GM12874 (cell line): Measurements from ENCODE around the gene FNDC3A.

Source experiments
- TF ChIP-seq, protein P1 (sequence below): IDR thresholded peaks from 2 replicates; pipeline ENCODE4 v1.5.1; 2011; ENCODE audit warnings: low read depth, mild to moderate bottlenecking, control low read depth, low read length, moderate library complexity; ENCODE audit not compliant: insufficient read depth

Gene FNDC3A

DNA sequence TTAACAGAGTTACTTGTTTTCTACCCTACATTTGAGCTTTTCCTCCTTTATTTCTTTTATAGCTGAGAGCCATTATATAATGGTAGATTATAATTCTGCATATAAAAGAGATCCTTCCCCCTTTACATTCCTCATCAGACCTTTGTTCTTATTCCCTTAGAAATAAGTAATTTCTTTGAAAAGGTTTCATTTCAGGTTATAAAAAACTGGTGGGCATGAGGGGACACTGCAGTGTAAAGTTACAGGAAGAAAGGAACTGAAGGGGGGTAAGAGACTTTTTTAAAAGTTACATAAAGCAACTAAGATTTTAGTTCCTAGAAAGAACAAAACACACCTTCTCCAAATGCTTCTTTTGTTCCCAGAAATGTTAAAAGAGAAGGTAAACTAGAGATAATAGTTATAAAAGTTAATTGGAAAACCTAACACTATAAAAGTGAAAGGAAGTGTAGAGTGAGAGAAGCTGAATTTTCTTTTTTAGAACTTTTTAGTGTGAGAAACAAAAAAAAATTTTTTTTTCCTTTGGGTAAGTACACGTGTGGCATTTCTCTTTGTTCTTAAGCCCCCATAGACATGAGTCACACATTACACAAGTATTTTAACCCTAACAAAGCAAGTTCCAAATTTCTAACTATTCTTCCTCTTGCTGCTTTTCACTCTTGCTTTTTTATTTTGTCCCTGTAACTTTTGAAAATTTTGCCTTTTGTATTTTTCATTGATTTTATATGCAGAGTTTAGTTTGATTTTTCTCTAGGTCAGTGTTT is 138.0 kb downstream of the FNDC3A start:
- TF ChIP-seq, protein P1, sequence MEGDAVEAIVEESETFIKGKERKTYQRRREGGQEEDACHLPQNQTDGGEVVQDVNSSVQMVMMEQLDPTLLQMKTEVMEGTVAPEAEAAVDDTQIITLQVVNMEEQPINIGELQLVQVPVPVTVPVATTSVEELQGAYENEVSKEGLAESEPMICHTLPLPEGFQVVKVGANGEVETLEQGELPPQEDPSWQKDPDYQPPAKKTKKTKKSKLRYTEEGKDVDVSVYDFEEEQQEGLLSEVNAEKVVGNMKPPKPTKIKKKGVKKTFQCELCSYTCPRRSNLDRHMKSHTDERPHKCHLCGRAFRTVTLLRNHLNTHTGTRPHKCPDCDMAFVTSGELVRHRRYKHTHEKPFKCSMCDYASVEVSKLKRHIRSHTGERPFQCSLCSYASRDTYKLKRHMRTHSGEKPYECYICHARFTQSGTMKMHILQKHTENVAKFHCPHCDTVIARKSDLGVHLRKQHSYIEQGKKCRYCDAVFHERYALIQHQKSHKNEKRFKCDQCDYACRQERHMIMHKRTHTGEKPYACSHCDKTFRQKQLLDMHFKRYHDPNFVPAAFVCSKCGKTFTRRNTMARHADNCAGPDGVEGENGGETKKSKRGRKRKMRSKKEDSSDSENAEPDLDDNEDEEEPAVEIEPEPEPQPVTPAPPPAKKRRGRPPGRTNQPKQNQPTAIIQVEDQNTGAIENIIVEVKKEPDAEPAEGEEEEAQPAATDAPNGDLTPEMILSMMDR, result no peak

DNA sequence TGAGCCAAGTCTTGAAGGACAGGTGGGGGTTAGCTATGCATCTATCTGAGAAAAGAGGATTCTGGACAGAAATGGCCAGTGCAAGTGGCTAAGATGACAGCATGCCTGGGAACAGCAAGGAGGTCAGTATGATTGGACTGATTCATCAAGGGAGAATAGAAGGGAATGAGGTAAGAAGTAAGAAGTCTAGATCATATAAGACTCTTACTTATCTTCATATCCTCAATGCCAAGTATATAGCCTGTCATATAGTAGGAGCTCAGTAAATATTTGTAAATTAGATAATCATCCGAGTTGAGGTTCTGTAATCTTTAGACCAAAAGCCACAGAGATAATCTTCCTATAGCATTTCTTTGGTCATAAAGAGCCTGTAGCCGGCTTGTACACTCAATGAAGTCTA is 141.2 kb downstream of the FNDC3A start:
- TF ChIP-seq, protein P1, result no peak

DNA sequence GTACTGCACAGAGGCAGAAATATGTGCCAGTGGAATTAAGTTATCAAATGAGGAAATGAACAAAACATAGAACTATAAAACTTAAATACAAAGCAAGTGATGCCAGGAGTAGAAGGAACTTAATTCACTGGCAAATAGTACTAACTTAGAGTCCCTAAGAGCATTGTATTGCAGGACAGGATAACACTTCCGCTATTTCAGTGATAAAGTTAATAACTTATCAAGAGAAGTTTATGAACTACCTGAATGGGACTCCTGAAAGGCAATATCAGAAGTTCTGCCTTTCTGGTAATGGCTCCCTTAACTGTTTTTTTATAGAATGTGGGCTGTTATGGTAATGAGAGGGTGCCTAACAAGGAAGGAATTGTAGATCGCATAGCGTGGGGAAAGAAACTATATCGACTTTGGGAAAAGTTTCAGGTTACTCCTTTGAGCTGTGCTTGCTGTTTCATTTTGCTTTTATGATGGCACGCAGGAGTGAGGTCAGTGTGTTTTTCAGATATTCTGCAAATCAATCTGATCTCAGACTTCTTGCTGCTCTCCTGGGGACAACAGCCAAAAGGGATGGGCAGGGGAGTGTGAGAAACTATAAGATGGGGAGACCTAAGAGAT is 149.1 kb downstream of the FNDC3A start:
- TF ChIP-seq, protein P1, result no peak

DNA sequence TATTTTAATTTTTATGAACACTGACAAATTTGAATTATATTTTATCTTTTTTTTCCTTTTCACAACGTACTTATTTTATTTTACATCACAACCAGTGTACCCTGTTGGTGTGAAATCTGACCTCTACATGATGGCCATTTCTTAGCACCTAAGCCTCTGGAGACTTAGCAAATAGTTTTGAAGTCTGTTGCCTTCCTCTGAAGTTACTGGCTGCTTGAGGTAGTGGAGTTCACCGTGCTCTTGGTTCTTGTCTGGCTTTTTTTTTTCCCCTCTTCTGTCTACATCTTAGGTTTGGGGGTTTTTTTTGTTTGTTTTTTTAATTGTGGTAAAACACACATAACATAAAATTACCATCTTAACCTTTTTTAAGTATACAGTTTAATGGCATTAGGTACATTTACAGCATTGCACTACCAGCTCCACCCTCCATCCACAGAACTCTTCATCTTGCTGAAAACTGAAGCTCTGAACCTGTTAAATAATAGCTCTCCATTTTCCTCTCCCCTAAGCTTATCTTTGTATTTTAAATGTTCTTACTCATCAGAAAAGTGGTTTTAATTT is 150.3 kb downstream of the FNDC3A start:
- TF ChIP-seq, protein P1, result no peak

DNA sequence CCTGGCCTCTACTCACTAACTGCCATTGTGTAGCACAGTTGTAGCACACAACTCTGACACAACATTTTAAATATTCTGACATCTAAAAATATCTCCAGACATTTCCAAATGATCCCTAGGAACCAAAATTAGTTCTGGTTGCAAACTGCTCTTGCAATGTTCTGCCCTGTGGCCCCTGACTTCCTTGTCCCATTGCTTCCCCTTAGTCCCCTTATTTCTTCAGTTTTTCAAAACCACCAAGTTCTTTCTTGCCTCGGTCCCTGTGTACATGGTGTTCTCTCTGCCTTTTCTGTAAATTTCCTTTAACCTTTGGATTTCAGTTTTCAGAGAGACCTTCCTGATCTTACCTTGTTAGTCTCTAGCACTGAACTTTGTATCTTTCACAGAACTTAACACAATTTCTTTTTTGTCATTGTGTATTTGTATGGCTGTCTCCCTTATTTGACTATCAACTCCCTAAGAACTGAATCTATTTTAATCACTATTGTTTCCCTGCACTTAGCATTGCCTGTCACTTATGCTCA is 156.8 kb downstream of the FNDC3A start:
- TF ChIP-seq, protein P1, result no peak

DNA sequence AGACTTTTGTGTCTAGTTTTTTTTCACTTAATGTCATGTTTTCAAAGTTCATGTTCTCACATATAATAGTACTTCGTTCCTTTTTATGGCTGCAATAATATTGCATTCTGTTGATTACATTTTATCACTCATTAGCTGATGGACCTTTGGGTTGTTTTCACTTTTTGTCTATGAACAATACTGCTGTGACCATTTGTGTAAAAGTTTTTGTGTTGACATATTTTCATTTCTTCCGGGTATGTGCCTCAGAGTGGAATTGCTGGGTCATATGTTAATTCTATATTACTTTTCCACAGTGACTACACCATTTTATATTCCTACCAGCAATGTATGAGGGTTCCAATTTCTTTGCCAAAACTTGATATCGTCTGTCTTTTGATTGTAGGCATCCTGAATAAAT is 158.6 kb downstream of the FNDC3A start:
- TF ChIP-seq, protein P1, result no peak

DNA sequence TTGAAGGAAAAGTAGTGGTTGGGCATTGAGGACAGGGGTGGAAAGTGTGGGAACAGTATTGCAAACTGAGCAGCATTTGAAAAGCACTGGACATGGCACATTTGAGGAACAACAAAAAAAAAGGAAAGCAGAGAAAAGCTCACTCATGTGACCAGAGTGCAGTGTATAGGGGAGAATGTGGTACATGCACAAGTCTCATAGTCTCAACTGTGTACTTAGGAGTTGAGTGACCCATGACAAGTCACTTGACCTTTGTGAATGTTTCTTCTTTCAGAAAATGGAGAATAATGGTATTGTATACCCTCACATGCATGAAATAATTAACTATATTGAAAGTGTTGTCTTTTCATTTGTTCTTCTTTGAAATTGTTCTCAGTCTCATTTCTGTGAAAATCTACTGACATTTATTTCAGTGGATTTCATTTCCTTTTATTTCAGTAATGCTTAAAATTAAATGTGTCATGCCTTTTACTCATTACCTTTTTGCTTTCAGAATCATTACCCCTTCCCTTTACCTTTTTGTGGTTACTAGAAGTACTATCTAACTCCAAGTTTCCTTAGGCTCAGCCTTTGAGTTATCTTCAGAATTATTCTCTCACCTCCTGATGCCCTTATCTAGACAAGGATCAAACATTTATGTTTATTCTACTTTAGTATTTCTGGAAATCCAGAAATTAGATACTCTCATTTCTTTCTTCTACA is 165.3 kb downstream of the FNDC3A start:
- TF ChIP-seq, protein P1, result no peak
